GM19099 (cell line): Measurements from ENCODE around the gene PDE1C.

Experiments used
- POLR2A ChIP-seq: IDR thresholded peaks from 3 replicates; pipeline ENCODE4 v1.6.1; 2011; ENCODE audit warnings: low read depth; ENCODE audit not compliant: insufficient read length; ENCODE audit errors: extremely low read depth

Gene PDE1C

GRCh38 chr7:32036557-32036956, 33.6 kb downstream of the PDE1C start:
- TF ChIP-seq POLR2A = no peak

- TF ChIP-seq POLR2A = no peak
Observed at GRCh38 chr7:32034052-32034451, 36.2 kb downstream of the PDE1C start.

GRCh38 chr7:32033006-32033405, 37.2 kb downstream of the PDE1C start:
- TF ChIP-seq POLR2A = no peak

GRCh38 chr7:32032211-32032610, 38.0 kb downstream of the PDE1C start:
- TF ChIP-seq POLR2A = no peak

- no peak for TF ChIP-seq POLR2A
Observed at GRCh38 chr7:32030904-32031692, 39.1 kb downstream of the PDE1C start.

- no peak for TF ChIP-seq POLR2A
Observed at GRCh38 chr7:32026083-32026425, 44.2 kb downstream of the PDE1C start.

- no peak for TF ChIP-seq POLR2A
Observed at GRCh38 chr7:32025381-32026082, 44.7 kb downstream of the PDE1C start.

- TF ChIP-seq POLR2A = no peak
Observed at GRCh38 chr7:32023376-32023775, 46.8 kb downstream of the PDE1C start.

GRCh38 chr7:32022966-32023365, 47.2 kb downstream of the PDE1C start:
- no peak for TF ChIP-seq POLR2A

GRCh38 chr7:32020551-32021159, 49.6 kb downstream of the PDE1C start:
- no peak for TF ChIP-seq POLR2A

- no peak for TF ChIP-seq POLR2A
Observed at GRCh38 chr7:32018845-32019578, 51.2 kb downstream of the PDE1C start.

- no peak for TF ChIP-seq POLR2A
Observed at GRCh38 chr7:32015133-32015532, 55.1 kb downstream of the PDE1C start.

GRCh38 chr7:32005577-32005976, 64.6 kb downstream of the PDE1C start:
- no peak for TF ChIP-seq POLR2A

- TF ChIP-seq POLR2A = no peak
Observed at GRCh38 chr7:32001948-32002347, 68.3 kb downstream of the PDE1C start.

GRCh38 chr7:31997423-31997822, 72.8 kb downstream of the PDE1C start:
- no peak for TF ChIP-seq POLR2A
